NCI-H345 (cell line): ENCODE measurements around the gene SERINC3.
"Not testable (repeated sequence)": the region's sequence is repeated elsewhere in the genome, so short reads cannot be mapped to it uniquely, and the experiment has no call there.

Experiments
- DNase-seq: peaks from one replicate; lab custom pipeline; 2025; lab: John Stamatoyannopoulos, UW

The SERINC3 gene

DNA sequence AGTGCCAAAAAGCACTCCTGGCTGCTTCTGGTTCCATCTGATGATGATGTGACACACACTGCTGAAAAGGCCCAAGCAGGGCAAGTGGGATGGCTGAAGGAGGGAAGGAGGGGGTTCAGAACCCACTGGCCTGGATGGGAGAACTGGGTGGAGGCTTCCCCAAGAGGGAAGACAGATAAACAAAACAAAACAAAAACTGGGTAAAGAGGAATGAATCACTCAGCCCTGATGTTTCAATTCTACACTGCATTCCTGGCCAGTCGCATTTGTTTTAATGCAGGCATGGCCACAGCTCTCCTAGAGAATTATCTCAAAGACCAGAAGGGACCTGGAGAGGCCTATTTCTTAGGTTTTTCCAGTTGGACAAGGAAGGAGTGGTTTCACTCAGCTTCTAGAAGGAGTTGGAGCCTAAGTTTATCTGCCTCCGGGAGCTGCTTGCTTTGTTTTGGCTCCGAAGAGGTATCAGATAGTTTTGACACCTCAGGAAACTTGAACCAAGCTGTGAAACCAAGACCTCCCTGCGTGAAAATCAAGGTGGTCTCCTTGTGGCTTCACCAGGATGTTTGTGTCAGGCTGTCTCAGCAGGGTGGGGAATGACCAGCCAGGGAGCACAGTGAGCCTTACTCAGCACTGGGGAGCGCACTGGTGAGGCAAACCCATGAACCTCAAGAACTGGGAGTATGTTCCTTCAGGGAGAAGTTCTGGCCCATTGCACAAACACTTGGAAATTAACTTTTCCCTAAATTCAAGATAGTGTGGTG lies 30.1 kb downstream of the SERINC3 start:
- no peak for DNase-seq

DNA sequence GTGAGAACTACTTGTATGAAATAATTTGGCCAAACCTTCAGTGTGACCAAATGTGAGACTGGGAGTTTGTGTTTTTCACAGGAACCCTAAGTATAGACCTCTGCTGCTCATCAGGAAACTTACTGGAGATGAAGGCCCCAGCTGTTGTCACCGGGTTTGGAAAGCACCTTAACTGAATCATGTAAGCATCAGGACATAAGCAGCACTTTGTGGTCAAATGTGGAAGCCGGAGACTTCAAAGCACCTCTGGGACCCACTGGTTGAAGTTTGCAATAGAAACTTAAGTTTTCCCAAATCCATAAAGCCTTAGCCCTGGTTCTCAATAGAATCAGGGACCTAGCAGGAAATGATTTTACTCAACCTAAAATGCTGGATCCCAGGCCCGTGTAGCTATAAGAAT lies 31.9 kb downstream of the SERINC3 start:
- no peak for DNase-seq

DNA sequence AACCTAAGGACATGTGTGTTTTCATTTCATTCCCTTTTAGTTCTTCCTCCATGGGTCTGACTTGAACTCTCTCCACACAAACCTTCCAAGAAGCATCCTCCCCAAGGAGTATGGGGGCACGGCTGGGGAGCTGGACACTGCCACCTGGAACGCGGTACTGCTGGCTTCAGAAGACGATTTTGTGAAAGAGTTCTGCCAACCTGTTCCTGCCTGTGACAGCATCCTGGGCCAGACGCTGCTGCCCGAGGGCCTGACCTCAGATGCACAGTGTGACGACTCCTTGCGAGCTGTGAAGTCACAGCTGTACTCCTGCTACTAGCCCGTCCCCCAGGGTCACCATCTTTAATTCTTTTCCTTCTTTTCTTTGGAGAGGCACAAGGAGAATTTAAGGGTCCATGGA lies 32.6 kb downstream of the SERINC3 start:
- DNase-seq: no peak

DNA sequence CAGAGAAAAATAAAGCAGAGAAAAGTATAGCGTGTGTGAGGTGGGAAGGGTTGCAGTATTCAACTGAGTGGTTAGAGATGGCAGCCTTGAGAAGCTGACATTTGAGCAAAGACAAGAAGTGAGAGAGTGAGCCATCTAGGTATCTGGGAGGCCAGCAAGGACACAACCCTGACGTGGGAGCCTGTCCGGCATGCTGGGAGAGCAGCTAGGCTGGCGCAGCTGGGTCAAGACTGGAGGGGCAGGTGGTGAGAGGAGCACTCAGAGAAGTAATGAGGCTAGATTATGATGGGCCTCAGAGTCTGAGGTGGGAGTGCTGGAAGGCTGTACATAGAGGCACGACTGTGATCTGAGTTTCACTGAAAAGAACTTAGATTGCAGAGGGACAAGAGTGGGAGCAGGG lies 33.3 kb downstream of the SERINC3 start:
- DNase-seq: no peak

DNA sequence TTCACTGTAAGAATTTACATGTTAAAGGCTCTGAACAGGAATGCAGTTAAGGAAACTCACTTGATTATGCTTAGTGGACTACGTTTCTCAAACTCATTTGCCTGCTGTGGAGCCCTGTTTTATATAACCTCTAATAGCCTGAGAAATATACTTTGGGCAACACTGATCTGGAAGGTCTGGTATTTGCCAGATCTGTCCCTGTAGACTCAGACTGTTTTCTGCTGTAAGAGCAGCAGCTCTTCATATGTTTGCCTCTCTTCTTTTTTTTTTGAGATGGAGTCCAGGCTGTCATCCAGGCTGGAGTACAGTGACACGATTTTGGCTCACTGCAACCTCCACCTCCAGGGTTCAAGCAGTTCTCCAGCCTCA lies 36.1 kb downstream of the SERINC3 start:
- DNase-seq: no peak

DNA sequence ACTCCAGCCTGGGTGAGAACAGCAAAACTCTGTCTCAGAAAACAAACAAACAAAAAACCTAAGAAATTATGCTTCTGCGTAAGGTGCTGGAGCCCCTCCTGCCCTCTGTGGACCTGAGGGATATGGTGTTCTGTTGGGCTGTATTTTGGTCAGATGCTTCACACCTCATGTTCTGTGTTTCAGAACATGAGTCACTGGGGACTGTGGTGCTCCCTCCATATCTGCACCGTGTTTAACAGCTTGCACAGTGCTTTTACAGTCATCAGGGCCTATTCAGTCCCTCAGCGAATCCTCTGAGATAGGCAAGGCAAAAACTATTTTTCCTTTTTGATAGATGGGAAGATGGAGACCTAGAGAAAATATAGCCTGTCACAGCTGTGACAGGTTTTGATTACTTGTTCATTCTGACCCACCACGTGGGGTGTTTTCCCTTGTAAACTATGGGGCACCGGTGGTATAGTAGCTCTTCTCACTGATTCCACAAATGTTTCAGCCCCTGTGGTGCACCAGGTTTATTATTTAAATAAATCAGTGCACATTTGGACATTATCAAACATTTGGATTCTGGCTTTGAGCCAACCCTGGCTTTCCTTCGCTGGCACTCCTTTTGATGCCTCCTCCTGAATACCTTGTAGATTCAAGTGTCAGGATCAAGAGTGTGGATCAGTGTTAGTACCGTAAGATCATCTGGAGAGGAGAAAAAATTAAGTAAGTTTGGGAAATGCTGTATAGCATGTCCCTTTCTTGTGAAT lies 36.6 kb downstream of the SERINC3 start:
- no peak for DNase-seq

DNA sequence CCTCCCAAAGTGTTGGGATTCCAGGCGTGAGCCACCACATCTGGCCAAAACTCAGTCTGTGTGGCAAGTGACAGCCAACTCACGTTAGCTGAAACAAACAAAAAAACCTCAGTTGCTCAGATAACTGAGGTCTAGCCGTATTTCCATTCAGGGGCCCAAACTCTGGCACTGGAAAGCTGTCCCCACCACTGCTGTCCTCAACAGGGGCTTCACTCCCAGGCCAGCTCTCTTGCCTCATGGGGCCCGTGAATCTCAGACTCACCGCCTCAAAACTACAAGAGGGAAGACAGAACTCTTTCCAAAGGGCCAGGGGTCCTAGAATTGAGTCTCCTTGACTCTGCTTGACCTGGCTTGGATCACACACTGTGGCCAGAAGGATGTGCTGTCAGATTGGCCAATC lies 38.8 kb downstream of the SERINC3 start:
- no peak for DNase-seq

DNA sequence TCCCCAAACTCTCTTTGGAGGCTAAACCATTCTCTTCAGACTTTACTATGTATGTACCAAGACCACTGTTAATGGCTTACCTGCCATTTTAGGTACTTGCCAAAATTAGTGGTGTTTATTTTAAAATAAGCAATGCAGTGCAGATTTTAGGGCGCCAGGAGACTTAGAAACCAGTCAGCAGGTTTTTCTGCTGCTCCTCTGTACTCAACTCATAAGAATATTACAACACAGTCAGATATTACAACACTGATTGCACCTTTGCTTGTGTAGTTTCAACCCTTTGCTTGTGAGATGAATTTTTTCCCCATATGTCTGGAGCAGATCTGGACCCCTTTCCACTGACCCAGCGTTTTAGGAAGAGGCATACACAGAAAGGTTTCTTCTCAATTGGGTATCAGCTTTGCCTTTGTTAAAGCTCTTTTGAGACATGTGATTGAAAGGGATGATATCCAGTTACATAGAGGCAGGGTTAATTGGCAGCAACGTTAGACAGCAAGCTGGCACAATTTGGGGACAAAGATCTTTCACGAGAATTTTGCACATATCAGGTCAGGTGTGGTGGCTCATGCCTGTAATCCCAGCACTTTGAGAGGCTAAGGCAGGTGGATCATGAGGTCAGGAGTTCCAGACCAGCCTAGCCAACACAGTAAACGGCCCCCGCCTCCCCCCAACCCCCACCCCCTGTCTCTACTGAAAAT lies 40.0 kb downstream of the SERINC3 start:
- no peak for DNase-seq

DNA sequence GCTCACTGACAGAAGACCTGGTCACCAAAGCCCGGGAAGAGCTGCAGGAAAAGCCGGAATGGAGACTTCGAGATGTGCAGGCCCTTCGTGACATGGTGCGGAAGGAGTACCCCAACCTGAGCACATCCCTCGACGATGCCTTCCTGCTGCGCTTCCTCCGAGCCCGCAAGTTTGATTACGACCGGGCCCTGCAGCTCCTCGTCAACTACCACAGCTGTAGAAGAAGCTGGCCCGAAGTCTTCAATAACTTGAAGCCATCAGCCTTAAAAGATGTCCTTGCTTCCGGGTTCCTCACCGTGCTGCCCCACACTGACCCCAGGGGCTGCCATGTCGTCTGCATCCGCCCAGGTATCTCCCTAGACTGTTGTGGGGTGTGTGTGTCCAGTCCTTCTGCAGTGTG lies 41.8 kb downstream of the SERINC3 start:
- DNase-seq: no peak

DNA sequence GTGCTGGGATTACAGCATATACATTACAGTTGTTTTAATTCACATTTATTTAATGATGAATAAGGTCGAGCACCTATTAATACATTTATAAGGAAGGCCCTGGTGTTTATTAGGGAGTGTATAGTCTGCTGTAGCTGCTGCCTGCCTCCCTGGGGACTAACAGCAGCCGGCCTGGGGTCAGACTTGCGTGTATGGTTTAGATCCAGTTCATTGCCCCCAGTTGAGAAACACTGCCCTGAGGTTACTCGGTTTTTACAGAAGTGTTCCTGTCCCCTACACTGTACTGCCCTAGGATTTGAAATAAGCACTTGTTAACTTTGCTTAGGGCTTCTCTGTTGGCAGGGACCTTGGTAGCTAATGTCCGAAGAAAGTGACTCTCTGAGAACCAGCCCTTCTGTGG lies 42.2 kb downstream of the SERINC3 start:
- DNase-seq: no peak

DNA sequence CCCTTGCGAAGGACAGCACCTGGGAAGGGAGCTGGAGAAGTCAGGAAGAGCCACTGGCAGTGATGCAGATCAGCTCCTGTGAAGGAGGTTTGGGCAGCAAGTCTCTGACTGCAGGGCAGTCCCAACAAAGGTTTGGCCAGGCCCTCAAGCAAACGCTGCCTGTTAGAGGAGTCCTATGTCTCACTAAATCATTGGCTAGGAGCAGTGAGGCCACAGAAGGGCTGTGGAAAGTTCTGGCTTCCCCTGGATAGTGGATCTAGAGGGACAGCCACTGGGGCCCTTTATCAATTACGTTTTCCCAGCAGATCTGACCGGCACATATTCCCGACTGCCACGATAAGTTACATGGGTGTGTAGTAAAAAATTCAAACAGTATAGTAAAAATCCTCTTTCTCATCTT lies 43.7 kb downstream of the SERINC3 start:
- no peak for DNase-seq

DNA sequence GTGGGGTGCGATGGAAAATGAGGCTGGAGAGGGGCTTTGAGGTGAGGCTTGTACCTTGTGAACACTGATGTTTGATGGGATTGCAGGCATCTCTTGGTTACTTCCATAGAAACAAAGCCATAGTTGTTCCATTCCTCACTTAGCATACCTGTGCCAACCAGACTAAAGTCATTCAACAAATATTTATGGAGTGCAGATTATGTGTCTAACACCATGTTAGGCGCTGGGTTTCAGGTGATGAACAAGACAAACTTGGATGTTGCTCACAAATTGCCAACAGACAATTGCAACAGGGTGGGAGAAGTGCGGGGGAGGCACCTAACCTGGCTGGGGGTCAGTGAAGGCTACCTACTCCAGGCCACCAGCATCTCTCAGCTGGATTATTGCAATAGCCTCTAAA lies 44.7 kb downstream of the SERINC3 start:
- no peak for DNase-seq

DNA sequence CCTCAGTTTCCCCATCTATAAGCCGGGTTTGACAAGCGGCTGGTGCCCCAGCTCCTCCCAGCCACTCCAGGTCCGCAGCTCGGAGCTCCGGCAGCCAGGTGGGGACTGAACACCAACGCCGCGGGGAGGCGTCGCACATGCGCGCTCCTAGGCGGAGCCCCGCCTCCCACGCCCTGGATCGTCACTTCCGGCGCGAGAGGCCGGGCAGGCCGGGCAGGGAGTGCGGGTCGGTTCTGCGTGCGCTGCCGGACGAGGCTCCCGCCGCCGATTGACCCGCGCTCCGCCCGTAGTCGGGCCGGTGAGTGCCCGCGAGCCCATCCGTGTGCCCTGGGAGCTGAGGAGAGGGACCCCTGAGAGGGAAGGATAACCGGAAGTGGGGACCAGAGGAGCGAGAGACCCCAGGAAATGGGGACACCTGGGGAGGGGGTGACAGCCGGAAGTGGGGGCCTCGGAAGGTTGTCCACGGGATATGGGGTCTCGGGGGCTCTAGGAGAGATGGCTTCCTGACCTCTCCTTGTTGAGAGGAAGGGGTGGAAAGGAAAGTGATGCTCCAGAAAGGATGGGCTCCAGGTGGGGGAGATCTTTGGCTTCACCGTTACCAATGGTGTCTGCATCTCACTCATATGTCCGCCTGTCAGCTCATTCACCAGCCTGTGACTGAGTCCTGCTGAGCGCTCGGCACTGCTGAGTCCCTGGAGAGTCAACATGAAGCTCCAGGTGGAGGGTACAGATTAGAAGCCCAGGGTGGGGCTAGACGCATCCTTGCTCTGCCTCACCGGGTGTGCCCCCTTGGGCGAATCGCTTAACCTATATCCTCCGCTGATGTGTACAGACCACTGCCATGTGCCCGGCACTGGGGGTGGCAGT lies 45.9 kb downstream of the SERINC3 start, which contains the start of gene TTPAL:
TTPAL (plus strand) TSS at position 181 of the 867 bp plus-strand sequence. CDS start 4,126 bp downstream, outside the sequence.
- peak; percentile 95 for DNase-seq

DNA sequence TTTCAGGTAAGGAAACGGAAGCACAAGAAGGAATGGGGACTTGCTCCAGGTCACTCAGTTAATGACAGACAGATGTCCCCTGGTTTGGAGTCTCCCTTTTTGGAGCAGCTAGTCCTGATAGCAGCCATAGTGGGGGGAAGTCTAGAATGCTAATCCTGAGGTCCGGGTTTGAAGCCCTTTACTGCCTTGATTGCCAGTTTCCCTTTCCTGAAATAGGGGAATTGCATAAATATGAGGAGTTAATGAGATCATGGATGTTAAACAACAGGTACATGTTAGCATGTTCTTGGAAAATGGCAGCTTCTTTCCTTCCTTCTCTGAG lies 46.5 kb downstream of the SERINC3 start:
- no peak for DNase-seq

DNA sequence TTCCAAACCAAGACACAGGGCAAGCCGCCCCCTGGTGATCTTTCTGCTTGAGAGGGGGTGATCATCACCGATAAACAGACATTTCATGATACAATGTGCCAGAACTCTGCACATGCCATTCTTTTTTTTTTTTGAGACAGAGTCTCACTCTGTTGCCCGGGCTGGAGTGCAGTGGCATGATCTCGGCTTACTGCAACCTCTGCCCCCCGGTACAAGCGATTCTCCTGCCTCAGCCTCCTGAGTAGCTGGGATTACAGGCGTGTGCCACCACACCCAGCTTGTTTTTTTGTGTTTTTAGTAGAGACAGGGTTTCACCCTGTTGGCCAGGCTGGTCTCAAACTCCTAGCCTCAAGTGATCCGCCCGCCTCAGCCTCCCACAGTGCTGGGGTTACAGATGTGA lies 49.6 kb downstream of the SERINC3 start:
- not testable (repeated sequence) for DNase-seq

DNA sequence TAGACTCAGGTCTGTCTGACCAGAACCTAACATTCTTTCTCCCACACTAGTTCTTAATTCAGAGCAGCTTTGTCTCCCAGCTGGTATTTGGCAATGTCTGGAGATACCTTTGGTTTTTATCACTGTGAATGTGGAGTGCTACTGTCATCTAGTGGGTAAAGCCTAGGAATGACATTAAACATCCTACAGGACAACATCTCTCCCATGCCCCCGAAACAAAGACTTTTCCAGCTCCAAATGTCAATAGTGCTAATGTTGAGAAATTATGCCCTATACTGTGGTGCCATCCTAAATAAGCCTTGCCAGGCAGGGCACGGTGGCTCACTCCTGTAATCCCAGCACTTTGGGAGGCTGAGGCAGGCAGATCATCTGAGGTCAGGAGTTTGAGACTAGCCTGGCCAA lies 50.4 kb downstream of the SERINC3 start:
- no peak for DNase-seq

DNA sequence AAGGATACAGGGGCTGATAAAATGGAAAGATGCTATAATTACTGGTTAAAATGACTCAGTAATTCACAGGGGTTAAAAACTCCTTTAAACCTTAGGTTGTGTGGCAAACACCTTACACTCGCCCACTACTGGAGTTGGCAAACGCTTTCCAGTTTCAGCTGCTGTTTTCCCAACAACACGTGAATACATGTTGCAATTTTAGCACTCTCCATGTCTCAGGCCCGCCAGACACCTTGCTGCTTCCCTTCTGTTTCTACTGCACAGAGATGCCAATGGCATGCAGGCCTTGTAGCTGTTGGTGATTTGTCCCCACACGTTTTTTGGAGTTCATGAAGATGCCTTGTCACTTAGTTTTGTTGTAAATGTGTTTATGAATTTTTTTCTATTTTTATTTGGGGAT lies 51.5 kb downstream of the SERINC3 start:
- no peak for DNase-seq

DNA sequence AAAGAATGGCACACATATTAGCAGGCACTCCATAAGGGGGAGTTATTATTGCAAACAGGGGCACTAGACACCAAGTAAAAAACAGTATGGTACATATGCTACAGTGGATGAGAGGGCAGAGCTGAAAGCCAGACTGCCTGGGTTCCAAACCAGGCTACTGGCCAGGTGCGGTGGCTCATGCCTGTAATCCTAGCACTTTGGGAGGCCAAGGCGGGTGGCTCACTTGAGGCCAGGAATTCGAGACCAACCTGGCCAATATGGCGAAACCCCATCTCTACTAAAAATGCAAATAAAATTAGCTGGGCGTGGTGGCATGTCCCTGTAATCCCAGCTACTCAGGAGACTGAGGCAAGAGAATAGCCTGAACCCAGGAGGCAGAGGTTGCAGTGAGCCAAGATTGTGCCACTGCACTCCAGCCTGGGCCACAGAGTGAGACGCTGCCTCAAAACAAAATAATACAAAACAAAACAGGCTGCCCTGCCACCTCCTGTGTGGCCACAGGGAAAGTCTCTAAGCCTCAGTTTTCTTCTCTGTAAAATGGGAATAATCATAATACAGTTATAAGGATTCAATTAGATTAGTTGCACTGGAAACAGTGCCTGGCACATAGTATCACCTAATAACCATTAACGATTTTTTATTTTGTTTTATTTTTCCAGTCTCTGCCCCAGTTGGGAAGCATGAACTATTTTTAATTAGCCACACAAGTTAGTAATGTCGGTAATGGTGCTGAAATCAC lies 53.7 kb downstream of the SERINC3 start:
- no peak for DNase-seq

DNA sequence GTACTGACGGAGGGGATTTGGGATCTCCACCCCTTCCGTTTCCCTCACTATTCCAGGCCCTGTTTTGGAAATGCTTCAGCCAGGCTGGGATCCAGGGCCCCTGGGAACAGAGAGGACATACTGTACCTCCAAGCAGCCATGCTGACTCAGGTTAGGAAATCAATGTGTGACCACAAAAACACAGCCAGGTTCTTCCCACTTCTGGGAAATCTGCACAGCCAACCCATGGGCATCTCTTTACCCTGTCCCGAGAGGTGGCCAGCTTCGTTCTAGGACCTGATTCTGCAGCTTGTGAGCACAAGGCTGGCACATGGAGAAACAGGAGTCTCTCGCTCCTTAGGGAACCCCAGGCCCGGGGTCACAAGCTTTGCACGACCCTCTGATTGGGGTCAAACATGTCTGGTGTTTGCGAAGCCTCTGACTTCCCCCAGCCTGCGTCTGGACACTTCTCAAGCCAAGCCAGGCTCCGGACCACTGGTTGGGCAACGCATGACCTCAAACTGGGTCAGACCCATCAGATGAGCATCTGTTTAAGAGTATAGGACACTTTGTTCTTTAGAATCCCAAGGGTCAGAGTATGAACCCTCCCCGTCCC lies 54.5 kb downstream of the SERINC3 start:
- no peak for DNase-seq

DNA sequence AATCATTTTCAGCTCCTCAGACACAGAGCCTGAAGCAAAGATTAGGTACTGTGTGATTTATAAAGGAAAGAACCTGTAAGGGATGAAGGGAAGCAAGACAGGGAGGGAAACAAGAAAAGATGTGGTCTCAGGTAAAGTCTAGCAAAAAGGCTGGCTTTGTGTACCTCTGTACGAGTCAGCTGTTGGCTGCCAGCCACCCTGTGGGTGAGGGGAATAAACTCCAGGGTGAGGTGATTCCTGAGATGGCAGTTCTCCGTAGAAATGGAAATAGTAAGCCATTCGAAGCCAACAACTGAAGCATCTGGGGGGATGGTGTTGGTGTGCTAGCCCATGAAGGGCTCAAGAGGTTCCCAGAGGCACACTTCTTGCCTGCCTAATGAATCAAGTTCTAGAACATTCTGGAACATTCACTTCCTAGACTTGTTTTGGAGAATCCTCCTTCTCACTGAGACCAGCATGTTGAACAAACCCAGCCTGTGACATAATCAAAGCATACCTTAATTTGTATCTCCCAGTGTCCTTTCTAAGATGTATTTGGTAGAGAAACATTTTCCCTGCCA lies 56.8 kb downstream of the SERINC3 start:
- peak; percentile 7 for DNase-seq

DNA sequence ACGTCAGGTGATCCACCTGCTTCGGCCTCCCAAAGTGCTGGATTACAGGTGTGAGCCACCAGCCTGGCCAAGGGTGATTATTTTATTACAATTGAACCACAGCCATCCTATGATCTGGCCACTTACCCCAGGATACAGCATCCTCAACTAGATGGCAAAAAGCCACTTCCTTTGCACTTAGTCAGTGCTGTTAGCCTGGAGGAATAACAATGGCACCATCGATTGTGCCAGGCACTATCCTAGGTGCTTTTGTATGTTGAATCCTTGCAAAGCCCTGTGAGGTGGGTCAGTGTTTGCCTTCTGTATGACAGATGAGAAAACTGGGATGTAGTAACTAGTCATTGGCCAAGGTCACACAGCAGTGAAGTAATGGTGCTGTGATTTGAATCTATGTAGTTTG lies 57.4 kb downstream of the SERINC3 start:
- no peak for DNase-seq
